HEK293 (cell line): ENCODE measurements around the gene OIP5.
"Not testable (repeated sequence)": the region's sequence is repeated elsewhere in the genome, so short reads cannot be mapped to it uniquely, and the experiment has no call there.

Experiments
- CTCF ChIA-PET: fragments of 350-600 bp; formaldehyde crosslinking; extraction: SDS; loops from one replicate; lab custom pipeline; 2021; ENCODE audit warnings: antibody characterized with exemption; lab: Yijun Ruan, JAX
- POLR2A ChIA-PET: fragments of 300-600 bp; formaldehyde crosslinking; extraction: SDS; loops from one replicate; lab custom pipeline; 2020; ENCODE audit warnings: antibody characterized with exemption, inconsistent platforms; lab: Yijun Ruan, JAX
- H3K27ac ChIP-seq: fragments of 200-500 bp; sonication (Bioruptor generic); 2 replicates; pipeline ENCODE4 v1.5.1; 2014; ENCODE audit warnings: low read depth, low read length, control low read depth, inconsistent platforms; ENCODE audit errors: extremely low read depth
- H3K36me3 ChIP-seq, 2 experiments: fragments of 200-500 bp in 1 of 2; sonication (Bioruptor generic) in 1 of 2; 1 replicate in 1 of 2; 2 replicates in 1 of 2; pipeline ENCODE4 v1.5.1; 2014 to 2017; ENCODE audit warnings: inconsistent platforms in 2 of 2, low read length in 2 of 2; ENCODE audit not compliant: control insufficient read depth in 2 of 2, insufficient read depth in 1 of 2
- H3K4me1 ChIP-seq: fragments of 200-500 bp; sonication (Bioruptor generic); 2 replicates; pipeline ENCODE4 v1.5.1; 2014; ENCODE audit warnings: mild to moderate bottlenecking, low read length, inconsistent platforms; ENCODE audit not compliant: control insufficient read depth, insufficient read depth
- H3K4me3 ChIP-seq: 2 replicates; pipeline ENCODE4 v1.5.1; 2011; ENCODE audit warnings: low read depth, mild to moderate bottlenecking, control low read depth, low read length, moderate library complexity
- H3K9me3 ChIP-seq: fragments of 200-500 bp; sonication (Bioruptor generic); 2 replicates; pipeline ENCODE4 v1.5.1; 2014; ENCODE audit warnings: low read depth, low read length, inconsistent platforms; ENCODE audit not compliant: control insufficient read depth, insufficient read depth
- PRDM1 ChIP-seq: fragments of 450-650 bp; formaldehyde crosslinking; IDR thresholded peaks from 2 replicates; pipeline ENCODE4; 2016; ENCODE audit warnings: missing biosample characterization, missing genetic modification characterization
- PRDM10 ChIP-seq: fragments of 450-650 bp; formaldehyde crosslinking; IDR thresholded peaks from 2 replicates; pipeline ENCODE4 v1.5.1; 2016; ENCODE audit warnings: missing biosample characterization, missing genetic modification characterization
- PRDM4 ChIP-seq: fragments of 450-650 bp; formaldehyde crosslinking; IDR thresholded peaks from 2 replicates; pipeline ENCODE4 v1.5.1; 2017; ENCODE audit warnings: missing biosample characterization, missing genetic modification characterization
- SCRT1 ChIP-seq: fragments of 450-650 bp; formaldehyde crosslinking; IDR thresholded peaks from 2 replicates; pipeline ENCODE4 v1.5.1; 2016; ENCODE audit warnings: missing biosample characterization, missing genetic modification characterization, borderline replicate concordance
- SCRT2 ChIP-seq: fragments of 450-650 bp; formaldehyde crosslinking; IDR thresholded peaks from 2 replicates; pipeline ENCODE4 v1.5.1; 2016; ENCODE audit warnings: missing biosample characterization, missing genetic modification characterization
- ZBTB17 ChIP-seq: fragments of 450-650 bp; formaldehyde crosslinking; IDR thresholded peaks from 2 replicates; pipeline ENCODE4 v1.5.1; 2016; ENCODE audit warnings: missing biosample characterization, missing genetic modification characterization
- ZNF274 ChIP-seq, 2 experiments: fragments of 200-500 bp in 1 of 2; fragments of 450-650 bp in 1 of 2; sonication (Bioruptor generic) in 1 of 2; formaldehyde crosslinking in 1 of 2; IDR thresholded peaks; 2 replicates each; pipeline versions ENCODE4 v1.5.1 to v1.6.1; 2014 to 2016; ENCODE audit warnings: borderline replicate concordance in 1 of 2, inconsistent platforms in 1 of 2, low read length in 1 of 2, missing biosample characterization in 1 of 2, missing genetic modification characterization in 1 of 2
- ZNF692 ChIP-seq: fragments of 450-650 bp; formaldehyde crosslinking; IDR thresholded peaks from 2 replicates; pipeline ENCODE4 v1.5.1; 2016; ENCODE audit warnings: missing biosample characterization, missing genetic modification characterization

OIP5 gene

GRCh38 chr15:41323611-41324010, 8.8 kb downstream of the OIP5 start:
- ChIA-PET POLR2A (interaction anchor here (1.2 kb wide), 1 partner anchor 9 kb away, joined by 4 read pairs; the partner anchor contains the start of gene OIP5), CTCF (no interaction called here)

GRCh38 chr15:41320805-41321330, 11.5 kb downstream of the OIP5 start:
- H3K9me3 ChIP-seq, H3K36me3 ChIP-seq, POLR2A ChIA-PET, CTCF ChIA-PET, H3K27ac ChIP-seq, H3K4me1 ChIP-seq, H3K4me3 ChIP-seq: not testable (repeated sequence)

More at GRCh38 chr15:41323611-41324010, 8.8 kb downstream of the OIP5 start:
- peaks cover 8 to 10% of the 10 kb centered on the region in 2 experiments; a peak in 2 of 3 replicates for H3K36me3 ChIP-seq
- H3K27ac ChIP-seq: no peak overlapping the region
- H3K4me3 ChIP-seq: no peak overlapping the region
- peak; percentile 33 for TF ChIP-seq PRDM10 (tag by site-specific recombination)
- peak; percentile 67; the same call in 1 of the 2 replicates for TF ChIP-seq PRDM1 (tag by site-specific recombination)
- no peak for TF ChIP-seq ZNF274 (IDR thresholded peaks at IDR 0.05; ENCODE audit: low read length)
- no peak for TF ChIP-seq ZNF274 (tag by site-specific recombination; IDR thresholded peaks at IDR 0.05; ENCODE audit: borderline replicate concordance)
- H3K4me1 ChIP-seq: no peaks in the 10 kb centered on the region
- H3K9me3 ChIP-seq: no peaks in the 10 kb centered on the region

GRCh38 chr15:41309226-41309905, 23.0 kb downstream of the OIP5 start:
- Histone ChIP-seq H3K27ac (no peak overlapping the region), H3K9me3 (no peaks in the 10 kb centered on the region), H3K4me3 (no peak overlapping the region), H3K36me3 (peaks cover 3 to 25% of the 10 kb centered on the region in 2 experiments), H3K4me1 (no peaks in the 10 kb centered on the region)
- TF ChIP-seq ZNF692 (no peak), PRDM4 (peak; percentile 28; the same call in 1 of the 2 replicates), SCRT2 (tag by site-specific recombination) (peak; percentile 93), SCRT1 (tag by site-specific recombination) (peak; percentile 50; the same call in 1 of the 2 replicates), ZBTB17 (tag by site-specific recombination) (no peak)
- POLR2A ChIA-PET: no interaction called here
- CTCF ChIA-PET: interaction anchor here (0.7 kb wide), 1 partner anchor 402 kb away, joined by 3 read pairs; no protein-coding TSS in a partner anchor
